Naive thymus-derived CD4-positive, alpha-beta T cell (primary cell): ENCODE data around the gene OSBPL3. TPM values are rescaled to one million over a fixed set of nuclear protein-coding genes. Genes with fewer than 3 reads are reported as not detected.

Experiments
- ATAC-seq: fragments of 150-1000 bp; cut with Tn5 transposase; 2 replicates; pipeline ENCODE4 v1.10.0; 2021; ENCODE audit warnings: mild to moderate bottlenecking, moderate library complexity
- CTCF ChIA-PET: fragments of 350-600 bp; sonication (Branson Sonifier 250); formaldehyde crosslinking; loops from one replicate; lab custom pipeline; 2021; ENCODE audit warnings: antibody characterized with exemption; lab: Charles Lee
- POLR2A ChIA-PET: fragments of 350-600 bp; sonication (Branson Sonifier 250); formaldehyde crosslinking; loops from one replicate; lab custom pipeline; 2021; ENCODE audit warnings: antibody characterized with exemption, inconsistent platforms; lab: Charles Lee
- DNase-seq, 9 donors: peaks; one replicate each; pipeline versions ENCODE4 v3.0.0 to v3.0.0-alpha.2; 2020 to 2022; ENCODE audit warnings: mixed read lengths in 1 of 9
- H3K27ac ChIP-seq: one replicate; pipeline ENCODE4 v1.7.0; 2013; ENCODE audit warnings: mild to moderate bottlenecking, low read depth, low read length, moderate library complexity
- H3K27me3 ChIP-seq, 2 donors: one replicate each; pipeline ENCODE4 v1.7.0; 2013; ENCODE audit warnings: low read length in 2 of 2, mild to moderate bottlenecking in 2 of 2, moderate library complexity in 2 of 2; ENCODE audit not compliant: control insufficient read depth in 2 of 2, insufficient read depth in 2 of 2
- H3K36me3 ChIP-seq, 3 experiments: 1 replicate in 2 of 3; 2 replicates in 1 of 3; pipeline ENCODE4 v1.7.0; 2013; ENCODE audit warnings: low read length in 3 of 3, mild to moderate bottlenecking in 3 of 3, moderate library complexity in 1 of 3; ENCODE audit not compliant: insufficient read depth in 3 of 3, control insufficient read depth in 2 of 3
- H3K4me1 ChIP-seq, 2 donors: one replicate each; pipeline ENCODE4 v1.7.0; 2013; ENCODE audit warnings: low read length in 2 of 2, mild to moderate bottlenecking in 2 of 2, moderate library complexity in 1 of 2; ENCODE audit not compliant: control insufficient read depth in 2 of 2, insufficient read depth in 2 of 2
- H3K4me3 ChIP-seq: 2 replicates; pipeline ENCODE4 v1.7.0; 2013; ENCODE audit warnings: mild to moderate bottlenecking, low read length
- H3K9me3 ChIP-seq, 3 experiments: 1 replicate in 2 of 3; 2 replicates in 1 of 3; pipeline ENCODE4 v1.7.0; 2013; ENCODE audit warnings: low read length in 3 of 3; ENCODE audit not compliant: control insufficient read depth in 2 of 3
- H3K27ac Mint-ChIP-seq, 9 donors: one replicate each; pipeline ENCODE4 v1.8.0; 2020 to 2022; ENCODE audit warnings: mixed read lengths in 9 of 9, mild to moderate bottlenecking in 8 of 9, moderate library complexity in 5 of 9, inconsistent platforms in 2 of 9
- H3K27me3 Mint-ChIP-seq, 5 donors: one replicate each; pipeline ENCODE4 v1.8.0; 2021 to 2022; ENCODE audit warnings: mixed read lengths in 5 of 5, mild to moderate bottlenecking in 1 of 5
- H3K36me3 Mint-ChIP-seq, 5 donors: one replicate each; pipeline ENCODE4 v1.8.0; 2020 to 2022; ENCODE audit warnings: mixed read lengths in 5 of 5, mild to moderate bottlenecking in 3 of 5, inconsistent platforms in 1 of 5
- H3K4me1 Mint-ChIP-seq, 7 donors: one replicate each; pipeline ENCODE4 v1.8.0; 2020 to 2022; ENCODE audit warnings: mixed read lengths in 7 of 7, mild to moderate bottlenecking in 3 of 7, inconsistent platforms in 1 of 7
- H3K4me3 Mint-ChIP-seq, 10 donors: one replicate each; pipeline ENCODE4 v1.8.0; 2020 to 2022; ENCODE audit warnings: mild to moderate bottlenecking in 10 of 10, mixed read lengths in 10 of 10, moderate library complexity in 6 of 10, inconsistent platforms in 2 of 10
- H3K9me3 Mint-ChIP-seq, 11 donors: one replicate each; pipeline ENCODE4 v1.8.0; 2020 to 2022; ENCODE audit warnings: mixed read lengths in 11 of 11, mild to moderate bottlenecking in 4 of 11, inconsistent platforms in 1 of 11, moderate library complexity in 1 of 11
- intact Hi-C, 2 donors: fragments of 100-400 bp; cut with micrococcal nuclease; formaldehyde crosslinking; loops; one replicate each; pipeline ENCODE4 v1.15.1; 2023
- polyA plus RNA-seq, 2 donors: library from polyadenylated mRNA; unstranded; fragments of 300-500 nt; fragmentation: Illumina TruSeq; gene quantifications; one replicate each; pipeline ENCODE4 v1.2.3, GENCODE V29; 2021
- total RNA-seq, 6 experiments: library from RNA in 5 of 6; stranded (reverse) in 5 of 6; gene quantifications; 1 replicate in 5 of 6; 2 replicates in 1 of 6; pipeline ENCODE4 v1.2.3 and lab custom pipeline; 2021 to 2026

Gene OSBPL3
- total and polyA plus RNA-seq, 7 experiments from 2014 or later = 4.5 to 75.7 (median 19.2) TPM

DNA sequence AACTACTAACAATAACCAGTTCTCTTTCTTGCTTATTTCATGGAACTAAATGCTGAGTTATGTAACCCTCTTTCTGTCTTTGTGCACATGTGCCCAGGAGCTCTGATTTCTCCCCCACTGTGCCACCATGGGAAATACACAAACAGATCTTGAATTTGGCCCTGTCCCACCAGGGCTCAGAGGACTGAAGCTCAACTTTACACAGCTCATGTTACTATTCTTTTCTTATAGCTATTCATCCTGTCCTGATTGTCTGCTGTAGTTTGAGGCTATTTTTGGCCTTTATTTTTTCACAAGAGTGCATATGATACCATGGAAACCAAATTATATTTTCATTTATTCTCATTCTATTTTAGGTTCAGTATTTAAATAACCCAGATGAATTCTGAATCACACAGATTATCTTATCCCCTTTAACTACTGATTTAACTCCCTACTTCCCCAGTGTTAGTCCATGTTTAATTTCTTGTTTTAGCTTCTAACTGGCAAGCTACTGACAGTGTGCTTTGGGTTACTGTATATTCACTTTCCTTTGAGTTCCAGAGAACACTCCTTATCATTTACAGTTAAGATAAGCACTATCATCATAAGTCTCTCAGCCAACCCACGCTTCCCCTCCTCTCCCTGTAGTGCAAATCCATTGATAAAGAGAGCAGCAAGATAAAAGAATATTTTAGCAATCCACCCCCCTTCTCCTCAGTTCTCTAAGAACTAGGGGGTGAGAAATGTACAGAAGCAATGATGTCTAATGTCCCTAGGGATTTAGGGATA is 150.9 kb downstream of the OSBPL3 start:
- ChIA-PET POLR2A (interaction anchor here (1.0 kb wide), 1 partner anchor 153 kb away, joined by 3 read pairs; no protein-coding TSS in a partner anchor), CTCF (interaction anchor here (0.9 to 1.3 kb wide), 2 partner anchors 43 to 242 kb away, joined by 3 read pairs; no protein-coding TSS in a partner anchor)
- H3K4me1 Mint-ChIP-seq = peaks cover 31 to 85% (median 41%) of the 10 kb centered on the region in 7 donors
- peaks cover 0 to 20% (median 9%) of the 10 kb centered on the region in 3 experiments for H3K36me3 ChIP-seq
- H3K4me3 ChIP-seq = no peak overlapping the region
- H3K27me3 ChIP-seq = no peaks in the 10 kb centered on the region
- H3K36me3 Mint-ChIP-seq = peaks cover 0 to 69% (median 24%) of the 10 kb centered on the region in 5 donors
- no peaks in the 10 kb centered on the region for H3K27me3 Mint-ChIP-seq
- H3K4me3 Mint-ChIP-seq = no peak overlapping the region
- H3K9me3 ChIP-seq = no peaks in the 10 kb centered on the region
- H3K27ac ChIP-seq = no peak overlapping the region
- H3K27ac Mint-ChIP-seq = peak overlapping the region in 2 of 9 donors; percentile 20 to 21
- DNase-seq (no peak), ATAC-seq (no peak)
- no peaks in the 10 kb centered on the region for H3K9me3 Mint-ChIP-seq
- H3K4me1 ChIP-seq = peaks cover 23 to 27% of the 10 kb centered on the region in 2 donors
- intact Hi-C loops = loop anchor here in 1 of 2 donors (10.0 kb wide), 1 partner anchor 254 kb away; the partner anchor contains the start of gene PALS2

DNA sequence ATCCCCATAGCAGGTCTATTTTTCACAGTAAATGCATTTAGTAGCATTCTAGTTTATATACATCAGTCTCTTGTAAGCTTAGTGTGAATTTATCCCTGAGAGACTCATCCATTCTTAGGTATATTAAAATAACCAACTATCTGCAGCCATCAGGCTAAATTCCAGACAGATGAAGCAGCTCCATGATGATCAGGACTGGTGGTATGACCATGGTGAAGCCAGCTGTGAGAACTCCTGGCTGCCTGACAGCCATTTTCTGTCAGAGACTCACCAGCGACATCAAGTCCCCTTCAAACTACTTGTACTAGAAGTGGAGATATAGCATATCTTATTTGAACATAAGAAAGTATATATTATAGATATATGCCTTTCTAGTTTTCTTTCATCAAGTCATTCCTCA is 152.4 kb downstream of the OSBPL3 start:
- ChIA-PET CTCF (interaction anchor here (2.4 kb wide), 2 partner anchors 15 to 152 kb away, joined by 7 to 8 read pairs; partner anchors contain the start of gene OSBPL3), POLR2A (no interaction called here)
- H3K27me3 ChIP-seq = no peaks in the 10 kb centered on the region
- peaks cover 0 to 13% (median 8%) of the 10 kb centered on the region in 3 experiments for H3K36me3 ChIP-seq
- no peaks in the 10 kb centered on the region for H3K9me3 ChIP-seq
- H3K36me3 Mint-ChIP-seq = peaks cover 0 to 70% (median 16%) of the 10 kb centered on the region in 5 donors
- intact Hi-C loops = loop anchor here in 1 of 2 donors (10.0 kb wide), 1 partner anchor 253 kb away; the partner anchor contains the start of gene PALS2
- DNase-seq = no peak
- no peaks in the 10 kb centered on the region for H3K9me3 Mint-ChIP-seq
- H3K4me1 Mint-ChIP-seq = peaks cover 26 to 79% (median 43%) of the 10 kb centered on the region in 7 donors
- H3K27ac Mint-ChIP-seq = peak overlapping the region in 6 of 9 donors; percentile 84 to 94 (median 88)
- no peak overlapping the region for H3K4me3 ChIP-seq
- no peak overlapping the region for H3K27ac ChIP-seq
- H3K4me3 Mint-ChIP-seq = peak overlapping the region in 1 of 10 donors; percentile 78
- no peak for ATAC-seq
- peaks cover 23 to 27% of the 10 kb centered on the region in 2 donors for H3K4me1 ChIP-seq
- H3K27me3 Mint-ChIP-seq = no peaks in the 10 kb centered on the region

DNA sequence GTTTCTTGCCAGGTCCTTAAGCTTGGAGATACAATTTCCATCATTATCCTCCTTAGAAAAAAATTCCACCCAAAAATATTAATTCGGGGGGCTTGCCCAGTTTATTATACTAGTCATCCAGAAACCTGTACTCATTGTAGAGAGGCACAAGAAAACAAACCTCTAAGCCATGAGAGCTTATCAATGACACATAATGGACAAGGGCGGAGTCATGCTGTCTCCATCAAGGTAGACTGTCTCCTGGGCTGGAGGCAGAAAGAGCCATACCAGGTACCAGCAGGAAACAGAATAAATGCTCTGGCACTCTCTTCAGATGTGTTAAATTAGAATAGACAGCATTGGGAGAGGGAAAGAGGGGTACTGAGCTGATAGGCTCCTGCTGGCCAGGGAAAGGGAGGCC is 153.0 kb downstream of the OSBPL3 start:
- DNase-seq (no peak), ATAC-seq (no peak)
- H3K4me1 ChIP-seq = peaks cover 23 to 28% of the 10 kb centered on the region in 2 donors
- intact Hi-C loops = loop anchor here in 1 of 2 donors (10.0 kb wide), 1 partner anchor 252 kb away; the partner anchor contains the start of gene PALS2
- H3K36me3 ChIP-seq = peaks cover 0 to 13% (median 8%) of the 10 kb centered on the region in 3 experiments
- peak overlapping the region; percentile 57 for H3K27ac ChIP-seq
- no peaks in the 10 kb centered on the region for H3K9me3 ChIP-seq
- no peaks in the 10 kb centered on the region for H3K9me3 Mint-ChIP-seq
- POLR2A ChIA-PET = interaction anchor here (0.8 to 1.9 kb wide), 2 partner anchors 153 to 154 kb away, joined by 4 to 7 read pairs; partner anchors contain the start of gene OSBPL3
- H3K27ac Mint-ChIP-seq = peak overlapping the region; percentile 84 to 94 (median 88)
- CTCF ChIA-PET = interaction anchor here (1.2 to 2.4 kb wide), 3 partner anchors 14 to 266 kb away, joined by 3 to 8 read pairs (median 7); partner anchors contain the start of gene OSBPL3
- H3K4me1 Mint-ChIP-seq = peaks cover 25 to 81% (median 43%) of the 10 kb centered on the region in 7 donors
- H3K4me3 Mint-ChIP-seq = peak overlapping the region in 8 of 10 donors; percentile 49 to 78 (median 66)
- H3K27me3 Mint-ChIP-seq = no peaks in the 10 kb centered on the region
- H3K27me3 ChIP-seq = no peaks in the 10 kb centered on the region
- peaks cover 0 to 67% (median 15%) of the 10 kb centered on the region in 5 donors for H3K36me3 Mint-ChIP-seq
- H3K4me3 ChIP-seq = no peak overlapping the region

DNA sequence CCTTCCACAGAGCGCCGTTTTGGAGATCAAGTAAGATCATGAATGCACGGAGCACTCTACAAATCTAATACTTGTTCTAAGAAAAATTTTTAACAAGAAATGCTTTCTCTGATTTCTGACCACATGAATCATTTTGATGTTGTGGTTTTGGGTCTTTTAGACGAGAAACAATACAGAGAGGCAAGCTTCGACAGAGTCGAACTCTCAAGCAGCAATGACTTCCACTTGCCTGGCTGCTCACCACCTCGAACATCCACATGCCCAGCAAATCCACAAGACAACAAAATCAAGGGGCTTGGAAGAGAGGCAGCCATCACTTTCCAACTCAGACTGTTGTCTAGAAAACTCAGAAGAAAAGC is 153.3 kb downstream of the OSBPL3 start:
- no peaks in the 10 kb centered on the region for H3K9me3 Mint-ChIP-seq
- ChIA-PET CTCF (interaction anchor here (1.2 to 2.4 kb wide), 3 partner anchors 14 to 267 kb away, joined by 3 to 8 read pairs (median 7); partner anchors contain the start of gene OSBPL3), POLR2A (interaction anchor here (0.8 to 1.9 kb wide), 3 partner anchors 140 to 154 kb away, joined by 4 to 7 read pairs (median 4); partner anchors contain the start of gene OSBPL3)
- peak overlapping the region; percentile 84 to 94 (median 88) for H3K27ac Mint-ChIP-seq
- Histone ChIP-seq H3K36me3 (peaks cover 0 to 13% (median 8%) of the 10 kb centered on the region in 3 experiments), H3K27ac (peak overlapping the region; percentile 57), H3K27me3 (no peaks in the 10 kb centered on the region), H3K4me3 (peak overlapping the region; percentile 6), H3K4me1 (peaks cover 26 to 32% of the 10 kb centered on the region in 2 donors), H3K9me3 (no peaks in the 10 kb centered on the region)
- peak overlapping the region; percentile 18 to 78 (median 61) for H3K4me3 Mint-ChIP-seq
- H3K36me3 Mint-ChIP-seq = peaks cover 0 to 67% (median 15%) of the 10 kb centered on the region in 5 donors
- peaks cover 25 to 81% (median 45%) of the 10 kb centered on the region in 7 donors for H3K4me1 Mint-ChIP-seq
- peak in 6 of 9 donors; percentile 14 to 40 (median 34) for DNase-seq
- no peaks in the 10 kb centered on the region for H3K27me3 Mint-ChIP-seq
- intact Hi-C loops = loop anchor here in 1 of 2 donors (10.0 kb wide), 1 partner anchor 252 kb away; the partner anchor contains the start of gene PALS2
- peak; percentile 46 for ATAC-seq

DNA sequence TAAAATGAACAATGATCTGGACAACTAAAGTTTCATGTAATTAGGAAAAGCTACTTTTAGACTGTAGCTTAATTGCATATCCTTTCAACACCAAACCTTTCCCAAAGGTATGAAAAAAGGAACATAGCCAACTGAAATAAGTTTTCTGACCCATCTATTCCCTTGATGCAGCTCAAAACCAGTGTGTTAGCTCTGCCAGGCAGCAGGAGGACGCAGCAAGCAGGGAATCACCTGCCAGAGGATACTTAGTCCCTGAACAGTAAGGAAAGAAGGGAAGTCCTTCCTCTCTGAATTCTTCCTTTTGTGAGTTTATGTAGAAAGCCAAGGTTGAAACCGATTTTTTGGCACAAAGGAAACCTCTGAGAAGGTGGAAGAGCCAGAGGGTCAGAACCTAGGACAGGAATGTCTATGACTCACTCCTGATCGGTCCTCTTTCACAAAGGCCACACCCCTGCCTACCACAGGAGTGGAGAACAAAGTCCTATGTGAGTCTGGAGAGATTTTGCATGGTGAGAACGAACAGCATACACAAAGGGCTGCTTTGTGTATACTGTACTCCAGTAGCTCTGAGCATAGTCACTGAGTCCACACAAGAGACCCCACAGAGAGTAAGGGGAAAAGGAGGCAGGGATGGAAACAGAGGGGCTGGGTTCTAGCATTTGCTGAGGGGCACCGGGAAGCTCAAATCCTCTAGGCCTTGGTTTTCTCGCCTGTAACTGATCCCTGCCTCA is 153.9 kb downstream of the OSBPL3 start:
- Histone ChIP-seq H3K27ac (peak overlapping the region; percentile 57), H3K27me3 (no peaks in the 10 kb centered on the region), H3K9me3 (no peaks in the 10 kb centered on the region), H3K4me1 (peaks cover 32 to 37% of the 10 kb centered on the region in 2 donors), H3K36me3 (peaks cover 0 to 13% (median 8%) of the 10 kb centered on the region in 3 experiments), H3K4me3 (peak overlapping the region; percentile 6)
- Mint-ChIP-seq H3K9me3 (no peaks in the 10 kb centered on the region), H3K27me3 (no peaks in the 10 kb centered on the region), H3K27ac (peak overlapping the region; percentile 84 to 94 (median 88)), H3K36me3 (peaks cover 0 to 66% (median 15%) of the 10 kb centered on the region in 5 donors), H3K4me3 (peak overlapping the region; percentile 14 to 78 (median 61)), H3K4me1 (peaks cover 25 to 81% (median 50%) of the 10 kb centered on the region in 7 donors)
- DNase-seq (no peak), ATAC-seq (no peak)
- CTCF ChIA-PET = interaction anchor here (0.6 to 2.4 kb wide), 4 partner anchors 14 to 267 kb away, joined by 3 to 8 read pairs (median 5); partner anchors contain the start of gene OSBPL3
- intact Hi-C loops = loop anchor here in 1 of 2 donors (10.0 kb wide), 1 partner anchor 251 kb away; the partner anchor contains the start of gene PALS2
- POLR2A ChIA-PET = interaction anchor here (0.8 to 1.9 kb wide), 3 partner anchors 141 to 155 kb away, joined by 4 to 7 read pairs (median 4); partner anchors contain the start of gene OSBPL3
